GM19438 (cell line): ENCODE results near the gene FNTB.

ENCODE experiments used
- ATAC-seq: cut with Tn5 transposase; IDR thresholded peaks from one replicate; pipeline ENCODE4 v1.9.1; 2021; ENCODE audit warnings: low read depth; ENCODE audit not compliant: unreplicated experiment

The FNTB gene

GRCh38 chr14:64973826-64974225, 12.9 kb upstream of the FNTB start:
- no peak for ATAC-seq

- no peak for ATAC-seq
These were observed 12.1 kb upstream of the FNTB start for GRCh38 chr14:64974563-64974962.

- ATAC-seq = no peak
These were observed 7.2 kb upstream of the FNTB start for GRCh38 chr14:64979336-64980074.

GRCh38 chr14:64983439-64984310, 3.0 kb upstream of the FNTB start:
- no peak for ATAC-seq

GRCh38 chr14:64987438-64987767, 708 bp downstream of the FNTB start:
- ATAC-seq = no peak

GRCh38 chr14:64990296-64990695, 3.6 kb downstream of the FNTB start:
- no peak for ATAC-seq

- no peak for ATAC-seq
These were observed 4.2 kb downstream of the FNTB start for GRCh38 chr14:64990939-64991338.

GRCh38 chr14:64992328-64992885, 5.7 kb downstream of the FNTB start:
- ATAC-seq = no peak

- no peak for ATAC-seq
These were observed 6.7 kb downstream of the FNTB start for GRCh38 chr14:64993266-64993930.

GRCh38 chr14:64994540-64994939, 7.8 kb downstream of the FNTB start:
- ATAC-seq = no peak

GRCh38 chr14:64995291-64995690, 8.6 kb downstream of the FNTB start:
- no peak for ATAC-seq

GRCh38 chr14:64997108-64997794, 10.6 kb downstream of the FNTB start:
- ATAC-seq = no peak

- no peak for ATAC-seq
These were observed 11.8 kb downstream of the FNTB start for GRCh38 chr14:64998455-64998931.

- ATAC-seq = no peak
These were observed 14.3 kb downstream of the FNTB start for GRCh38 chr14:65000898-65001591.

GRCh38 chr14:65001723-65002122, 15.0 kb downstream of the FNTB start:
- no peak for ATAC-seq

GRCh38 chr14:65002586-65003210, 16.0 kb downstream of the FNTB start:
- no peak for ATAC-seq

GRCh38 chr14:65003394-65003793, 16.7 kb downstream of the FNTB start:
- no peak for ATAC-seq

- no peak for ATAC-seq
These were observed 19.6 kb downstream of the FNTB start for GRCh38 chr14:65006261-65006721.

- ATAC-seq = no peak
These were observed 20.5 kb downstream of the FNTB start for GRCh38 chr14:65007202-65007601.
